Stomach (tissue), 9 donors: ENCODE data around the gene DNM3. TPM values are rescaled to one million over a fixed set of nuclear protein-coding genes. Genes with fewer than 3 reads are reported as not detected.

Experiments
- DNase-seq, 2 donors: peaks; one replicate each; pipeline versions ENCODE4 v3.0.0 to v3.0.0-alpha.2; 2013 to 2019
- H3K27ac ChIP-seq, 5 donors: fragments of 200-600 bp in 4 of 5; sonication (generic) in 4 of 5; one replicate each; pipeline ENCODE4 v1.5.1; 2013 to 2019; ENCODE audit warnings: mild to moderate bottlenecking in 1 of 5, moderate library complexity in 1 of 5
- H3K27me3 ChIP-seq, 3 donors: fragments of 200-600 bp; sonication (generic); one replicate each; pipeline ENCODE4 v1.5.1; 2017 to 2019; ENCODE audit warnings: mixed run types in 1 of 3
- H3K36me3 ChIP-seq, 4 donors: fragments of 200-600 bp; sonication (generic); 1 replicate in 3 of 4; 2 replicates in 1 of 4; pipeline ENCODE4 v1.5.1; 2016 to 2019
- H3K4me1 ChIP-seq, 4 donors: fragments of 200-600 bp; sonication (generic); one replicate each; pipeline ENCODE4 v1.5.1; 2016 to 2019
- H3K4me3 ChIP-seq, 4 donors: fragments of 200-600 bp; sonication (generic) in 3 of 4; one replicate each; pipeline ENCODE4 v1.5.1; 2016 to 2019; ENCODE audit warnings: mild to moderate bottlenecking in 1 of 4
- H3K9me3 ChIP-seq, 4 donors: fragments of 200-600 bp; sonication (generic); one replicate each; pipeline ENCODE4 v1.5.1; 2016 to 2019
- CTCF ChIP-seq, 7 experiments: fragments of 450-650 bp in 4 of 7; fragments of 200-600 bp in 3 of 7; sonication (generic) in 3 of 7; IDR thresholded peaks; one replicate each; pipeline ENCODE4 v1.5.1; 2016 to 2019; ENCODE audit warnings: antibody characterized with exemption in 7 of 7, control low read depth in 2 of 7, mild to moderate bottlenecking in 1 of 7
- EP300 ChIP-seq: sonication (generic); formaldehyde crosslinking; IDR thresholded peaks from one replicate; pipeline ENCODE4 v1.6.1; 2017; ENCODE audit warnings: antibody characterized with exemption
- POLR2A ChIP-seq, 4 donors: fragments of 450-650 bp; IDR thresholded peaks; one replicate each; pipeline ENCODE4 v1.6.1; 2016; ENCODE audit warnings: antibody characterized with exemption in 4 of 4, control low read depth in 2 of 4, mild to moderate bottlenecking in 1 of 4, moderate library complexity in 1 of 4
- POLR2AphosphoS5 ChIP-seq, 3 donors: sonication (generic); formaldehyde crosslinking; IDR thresholded peaks; one replicate each; pipeline ENCODE4 v1.6.1; 2016; ENCODE audit warnings: antibody characterized with exemption in 3 of 3
- WGBS, 5 donors: extraction: QIAGEN DNeasy Blood & Tissue Kit in 3 of 5; methylation state at CpG; one replicate each; pipeline versions ENCODE4 v1.1.5 to v1.1.7; 2013 to 2018; 5-methylcytosine and 5-hydroxymethylcytosine counted together
- intact Hi-C: fragments of 100-400 bp; cut with DNase I; formaldehyde crosslinking; loops from one replicate; pipeline ENCODE4 v1.15.1; 2023; ENCODE audit warnings: low total_unique reads
- polyA plus RNA-seq, 3 donors: library from polyadenylated mRNA; stranded (reverse); fragments of 200-250 nt; gene quantifications; one replicate each; pipeline ENCODE4 v1.2.3, GENCODE V29; 2013
- total RNA-seq, 5 donors: library from RNA; depleted of rRNA; stranded (reverse); fragments of >200 nt; gene quantifications; one replicate each; pipeline versions ENCODE4 v1.1.0 to v1.2.3, GENCODE V29; 2014 to 2016
- donor health status: healthy with polysubstance abuse.
- donor health status: Bipolar disorder and iron deficiency.
- donor health status: healthy.

The DNM3 gene
- total and polyA plus RNA-seq, 8 donors, result 0.58 to 13.8 (median 2.2) TPM

- Histone ChIP-seq H3K4me3 (no peak overlapping the region), H3K36me3 (no peaks in the 10 kb centered on the region), H3K4me1 (no peaks in the 10 kb centered on the region), H3K27me3 (no peaks in the 10 kb centered on the region), H3K27ac (no peak overlapping the region), H3K9me3 (no peaks in the 10 kb centered on the region)
- no peak for DNase-seq
- 63 to 77% (median 75%) methylated on average over 2 of the region's 2 CpGs for WGBS, 5 donors
- TF ChIP-seq POLR2A (IDR thresholded peaks at IDR 0.05) (no peak), CTCF (IDR thresholded peaks at IDR 0.05) (no peak), EP300 (no peak), POLR2AphosphoS5 (IDR thresholded peaks at IDR 0.05) (no peak)
- intact Hi-C loops, result no loop called here
These were observed 533.9 kb downstream of the DNM3 start for GRCh38 chr1:172375211-172375631.

GRCh38 chr1:172376431-172376830 is 535.1 kb downstream of the DNM3 start:
- H3K4me3 ChIP-seq, result no peak overlapping the region
- DNase-seq, result no peak
- no peaks in the 10 kb centered on the region for H3K4me1 ChIP-seq
- WGBS, 5 donors, result 60 to 79% (median 71%) methylated on average over 2 of the region's 2 CpGs
- H3K27ac ChIP-seq, result no peak overlapping the region
- H3K9me3 ChIP-seq, result no peaks in the 10 kb centered on the region
- no peaks in the 10 kb centered on the region for H3K27me3 ChIP-seq
- H3K36me3 ChIP-seq, result no peaks in the 10 kb centered on the region
- intact Hi-C loops, result no loop called here
- TF ChIP-seq EP300, result no peak
- no peak for TF ChIP-seq CTCF (IDR thresholded peaks at IDR 0.05)
- TF ChIP-seq POLR2A (IDR thresholded peaks at IDR 0.05), result no peak
- no peak for TF ChIP-seq POLR2AphosphoS5 (IDR thresholded peaks at IDR 0.05)

- no peaks in the 10 kb centered on the region for H3K36me3 ChIP-seq
- no peaks in the 10 kb centered on the region for H3K4me1 ChIP-seq
- H3K27ac ChIP-seq, result no peak overlapping the region
- TF ChIP-seq EP300, result no peak
- no peak for TF ChIP-seq CTCF (IDR thresholded peaks at IDR 0.05)
- TF ChIP-seq POLR2A (IDR thresholded peaks at IDR 0.05), result no peak
- no peak for TF ChIP-seq POLR2AphosphoS5 (IDR thresholded peaks at IDR 0.05)
- intact Hi-C loops, result no loop called here
- no peak for DNase-seq
- H3K4me3 ChIP-seq, result no peak overlapping the region
- no peaks in the 10 kb centered on the region for H3K27me3 ChIP-seq
- no peaks in the 10 kb centered on the region for H3K9me3 ChIP-seq
These were observed 536.3 kb downstream of the DNM3 start for GRCh38 chr1:172377565-172377964.

GRCh38 chr1:172378109-172378760 is 536.9 kb downstream of the DNM3 start:
- DNase-seq, result no peak
- intact Hi-C loops, result no loop called here
- Histone ChIP-seq H3K4me1 (no peaks in the 10 kb centered on the region), H3K4me3 (no peak overlapping the region), H3K9me3 (no peaks in the 10 kb centered on the region), H3K27me3 (no peaks in the 10 kb centered on the region), H3K36me3 (no peaks in the 10 kb centered on the region), H3K27ac (no peak overlapping the region)
- 95 to 100% (median 97%) methylated on average over 1 of the region's 1 CpG for WGBS, 5 donors
- TF ChIP-seq EP300 (no peak), CTCF (IDR thresholded peaks at IDR 0.05) (no peak), POLR2A (IDR thresholded peaks at IDR 0.05) (no peak), POLR2AphosphoS5 (IDR thresholded peaks at IDR 0.05) (no peak)
